CD14-positive monocyte (primary cell): ENCODE data around the gene PCDHB9. TPM values are rescaled to one million over a fixed set of nuclear protein-coding genes. Genes with fewer than 3 reads are reported as not detected.
"Not testable (repeated sequence)": the region's sequence is repeated elsewhere in the genome, so short reads cannot be mapped to it uniquely, and the experiment has no call there.

ENCODE experiments used
- DNase-seq, 3 donors: peaks; one replicate each; pipeline ENCODE4 v3.0.0-alpha.2; 2011 to 2022
- H2AFZ ChIP-seq: 2 replicates; pipeline ENCODE4 v1.6.0; 2012; ENCODE audit warnings: mild to moderate bottlenecking, low read depth, low read length, inconsistent platforms; ENCODE audit not compliant: insufficient read depth, poor library complexity, severe bottlenecking
- H3K27ac ChIP-seq, 2 donors: 1 replicate in 1 of 2; 2 replicates in 1 of 2; pipeline ENCODE4 v1.5.1; 2012 to 2013; ENCODE audit warnings: low read length in 2 of 2, control low read depth in 1 of 2, inconsistent platforms in 1 of 2, low read depth in 1 of 2, mild to moderate bottlenecking in 1 of 2
- H3K27me3 ChIP-seq, 2 donors: one replicate each; pipeline versions ENCODE4 v1.6.0 to v1.6.1; 2011 to 2013; ENCODE audit warnings: low read length in 2 of 2; ENCODE audit not compliant: control insufficient read depth in 2 of 2, insufficient read depth in 2 of 2
- H3K36me3 ChIP-seq, 2 donors: replicated peaks in 1 of 2; 1 replicate in 1 of 2; 2 replicates in 1 of 2; pipeline versions ENCODE4 v1.5.1 to v1.6.1; 2012 to 2013; ENCODE audit warnings: low read length in 2 of 2, control low read depth in 1 of 2, inconsistent platforms in 1 of 2, mild to moderate bottlenecking in 1 of 2; ENCODE audit not compliant: insufficient read depth in 2 of 2, control insufficient read depth in 1 of 2
- H3K4me1 ChIP-seq, 2 donors: 1 replicate in 1 of 2; 2 replicates in 1 of 2; pipeline versions ENCODE4 v1.5.1 to v1.6.1; 2012 to 2013; ENCODE audit warnings: low read length in 2 of 2, control low read depth in 1 of 2, inconsistent platforms in 1 of 2, mild to moderate bottlenecking in 1 of 2, moderate library complexity in 1 of 2; ENCODE audit not compliant: insufficient read depth in 2 of 2, control insufficient read depth in 1 of 2
- H3K4me2 ChIP-seq: replicated peaks from 2 replicates; pipeline ENCODE3; 2012; ENCODE audit warnings: low read length, moderate library complexity, mild to moderate bottlenecking; ENCODE audit not compliant: poor library complexity, severe bottlenecking; ENCODE audit errors: extremely low read depth
- H3K4me3 ChIP-seq, 3 experiments: fragments of 200-600 bp in 1 of 3; sonication (generic) in 1 of 3; replicated peaks in 1 of 3; 1 replicate in 2 of 3; 2 replicates in 1 of 3; pipeline ENCODE4 v1.5.1; 2011 to 2013; ENCODE audit warnings: low read length in 3 of 3, mild to moderate bottlenecking in 3 of 3, control low read depth in 2 of 3, low read depth in 2 of 3, inconsistent platforms in 1 of 3, moderate library complexity in 1 of 3
- H3K79me2 ChIP-seq: 2 replicates; pipeline ENCODE4 v1.6.0; 2012; ENCODE audit warnings: mild to moderate bottlenecking, control low read depth, inconsistent platforms, low read length, moderate library complexity; ENCODE audit not compliant: insufficient read depth
- H3K9ac ChIP-seq: 2 replicates; pipeline ENCODE4 v1.6.0; 2017; ENCODE audit warnings: low read length, mild to moderate bottlenecking; ENCODE audit not compliant: insufficient read depth, poor library complexity, severe bottlenecking
- H3K9me3 ChIP-seq, 2 donors: replicated peaks in 1 of 2; 1 replicate in 1 of 2; 2 replicates in 1 of 2; pipeline versions ENCODE4 v1.5.1 to v1.6.1; 2012 to 2013; ENCODE audit warnings: low read length in 2 of 2, control low read depth in 1 of 2; ENCODE audit not compliant: control insufficient read depth in 1 of 2, insufficient read depth in 1 of 2
- H4K20me1 ChIP-seq: 2 replicates; pipeline ENCODE4 v1.6.0; 2012; ENCODE audit warnings: mild to moderate bottlenecking, low read length, control low read depth, moderate library complexity; ENCODE audit not compliant: insufficient read depth
- H3K27ac Mint-ChIP-seq, 7 donors: one replicate each; pipeline ENCODE4 v1.8.0; 2020; ENCODE audit warnings: mild to moderate bottlenecking in 7 of 7, mixed read lengths in 7 of 7, moderate library complexity in 6 of 7, inconsistent platforms in 2 of 7
- H3K27me3 Mint-ChIP-seq, 3 donors: one replicate each; pipeline ENCODE4 v1.8.0; 2021 to 2022; ENCODE audit warnings: low read depth in 3 of 3, mild to moderate bottlenecking in 3 of 3, mixed read lengths in 3 of 3, moderate library complexity in 3 of 3, inconsistent platforms in 1 of 3
- H3K36me3 Mint-ChIP-seq, 2 donors: one replicate each; pipeline ENCODE4 v1.8.0; 2020; ENCODE audit warnings: mixed read lengths in 2 of 2, inconsistent platforms in 1 of 2, mild to moderate bottlenecking in 1 of 2
- H3K4me1 Mint-ChIP-seq: one replicate; pipeline ENCODE4 v1.8.0; 2020; ENCODE audit warnings: mild to moderate bottlenecking, mixed read lengths
- H3K4me3 Mint-ChIP-seq, 2 donors: one replicate each; pipeline ENCODE4 v1.8.0; 2020; ENCODE audit warnings: mild to moderate bottlenecking in 2 of 2, mixed read lengths in 2 of 2, moderate library complexity in 1 of 2
- H3K9me3 Mint-ChIP-seq, 7 donors: one replicate each; pipeline ENCODE4 v1.8.0; 2020 to 2022; ENCODE audit warnings: mixed read lengths in 7 of 7, mild to moderate bottlenecking in 6 of 7, moderate library complexity in 6 of 7, inconsistent platforms in 2 of 7
- WGBS: methylation state at CpG from one replicate; pipeline ENCODE4 v1.1.5; 2013; ENCODE audit warnings: missing lambda C conversion rate; ENCODE audit not compliant: insufficient coverage; 5-methylcytosine and 5-hydroxymethylcytosine counted together
- intact Hi-C, 2 donors: fragments of 100-400 bp; cut with micrococcal nuclease; formaldehyde crosslinking; loops; one replicate each; pipeline versions ENCODE4 v1.15.0 to v1.15.1; 2023
- polyA plus RNA-seq, 3 donors: library from polyadenylated mRNA; depleted of rRNA in 1 of 3; unstranded in 2 of 3; stranded (reverse) in 1 of 3; fragments of 300-500 nt in 2 of 3; fragments of >200 nt in 1 of 3; fragmentation: Illumina TruSeq in 2 of 3; gene quantifications; 1 replicate in 2 of 3; 2 replicates in 1 of 3; pipeline ENCODE4 v1.2.3, GENCODE V29; 2012 to 2021
- TF ChIP-seq, protein P1 (sequence below): fragments of 200-600 bp; IDR thresholded peaks from one replicate; pipeline ENCODE4 v1.8.0; 2022; ENCODE audit warnings: antibody characterized with exemption, mild to moderate bottlenecking

PCDHB9 gene
- polyA plus RNA-seq, 3 donors, result not detected

DNA sequence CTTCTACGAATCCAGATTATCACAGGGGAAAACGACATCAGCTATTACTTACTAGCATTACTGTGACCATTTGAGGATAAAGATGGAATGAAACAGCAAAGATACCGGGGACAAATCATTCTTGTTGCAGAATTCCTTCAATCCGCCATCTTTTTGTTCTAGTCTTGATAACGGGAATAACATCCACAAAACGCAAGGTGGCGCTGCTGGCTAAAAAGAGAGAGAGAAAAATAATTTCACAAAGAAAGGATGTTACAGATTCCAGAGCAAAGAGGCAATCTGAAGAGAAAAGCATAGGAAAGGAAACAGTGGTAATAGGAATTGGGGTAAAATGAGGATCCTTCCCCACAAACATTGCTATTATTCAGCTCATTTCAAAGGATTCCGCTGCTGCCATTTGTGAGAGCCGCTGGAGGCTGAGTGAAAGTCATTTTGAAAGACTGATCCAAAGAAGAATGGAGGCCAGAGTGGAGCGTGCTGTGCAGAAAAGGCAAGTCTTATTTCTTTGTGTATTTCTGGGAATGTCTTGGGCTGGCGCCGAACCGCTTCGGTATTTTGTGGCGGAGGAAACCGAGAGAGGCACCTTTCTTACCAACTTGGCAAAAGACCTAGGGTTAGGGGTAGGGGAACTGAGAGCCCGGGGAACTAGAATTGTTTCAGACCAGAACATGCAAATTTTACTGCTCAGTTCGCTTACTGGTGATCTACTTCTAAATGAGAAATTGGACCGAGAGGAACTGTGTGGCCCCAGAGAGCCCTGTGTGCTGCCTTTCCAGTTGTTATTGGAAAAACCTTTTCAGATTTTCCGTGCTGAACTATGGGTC lies 14.4 kb upstream of the PCDHB9 start, which contains the start of gene PCDHB7:
TSS of gene PCDHB7 (plus strand) at position 264 of the 824 bp plus-strand sequence. CDS start at position 456, 192 bp downstream.
- H3K4me3 Mint-ChIP-seq, result no peak within 1 kb of the TSS
- H3K79me2 ChIP-seq, result no peaks in the 10 kb centered on the region
- H3K9me3 Mint-ChIP-seq, result peaks cover 20 to 44% (median 33%) of the 10 kb centered on the region in 7 donors
- no peaks in the 10 kb centered on the region for H3K4me1 Mint-ChIP-seq
- H3K9me3 ChIP-seq, result peaks cover 27 to 54% of the 10 kb centered on the region in 2 donors
- no peak within 1 kb of the TSS for H3K27ac ChIP-seq
- TF ChIP-seq, protein P1, sequence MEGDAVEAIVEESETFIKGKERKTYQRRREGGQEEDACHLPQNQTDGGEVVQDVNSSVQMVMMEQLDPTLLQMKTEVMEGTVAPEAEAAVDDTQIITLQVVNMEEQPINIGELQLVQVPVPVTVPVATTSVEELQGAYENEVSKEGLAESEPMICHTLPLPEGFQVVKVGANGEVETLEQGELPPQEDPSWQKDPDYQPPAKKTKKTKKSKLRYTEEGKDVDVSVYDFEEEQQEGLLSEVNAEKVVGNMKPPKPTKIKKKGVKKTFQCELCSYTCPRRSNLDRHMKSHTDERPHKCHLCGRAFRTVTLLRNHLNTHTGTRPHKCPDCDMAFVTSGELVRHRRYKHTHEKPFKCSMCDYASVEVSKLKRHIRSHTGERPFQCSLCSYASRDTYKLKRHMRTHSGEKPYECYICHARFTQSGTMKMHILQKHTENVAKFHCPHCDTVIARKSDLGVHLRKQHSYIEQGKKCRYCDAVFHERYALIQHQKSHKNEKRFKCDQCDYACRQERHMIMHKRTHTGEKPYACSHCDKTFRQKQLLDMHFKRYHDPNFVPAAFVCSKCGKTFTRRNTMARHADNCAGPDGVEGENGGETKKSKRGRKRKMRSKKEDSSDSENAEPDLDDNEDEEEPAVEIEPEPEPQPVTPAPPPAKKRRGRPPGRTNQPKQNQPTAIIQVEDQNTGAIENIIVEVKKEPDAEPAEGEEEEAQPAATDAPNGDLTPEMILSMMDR, result peak; percentile 10
- no peaks in the 10 kb centered on the region for H3K4me1 ChIP-seq
- intact Hi-C loops, result no loop called here
- no peak within 1 kb of the TSS for H3K4me3 ChIP-seq
- H3K27me3 Mint-ChIP-seq, result peaks cover 0 to 16% (median 7%) of the 10 kb centered on the region in 3 donors
- no peaks in the 10 kb centered on the region for H3K36me3 ChIP-seq
- no peak for DNase-seq
- peaks cover 0 to 2% of the 10 kb centered on the region in 2 donors for H3K36me3 Mint-ChIP-seq
- H3K27ac Mint-ChIP-seq, result no peak within 1 kb of the TSS
- no peak within 1 kb of the TSS for H3K9ac ChIP-seq
- 49% methylated on average over 13 of the region's 20 CpGs for WGBS
- no peaks in the 10 kb centered on the region for H4K20me1 ChIP-seq
- no peak within 1 kb of the TSS for H2AFZ ChIP-seq
- H3K4me2 ChIP-seq, result no peak within 1 kb of the TSS
- H3K27me3 ChIP-seq, result peaks cover 5 to 9% of the 10 kb centered on the region in 2 donors

DNA sequence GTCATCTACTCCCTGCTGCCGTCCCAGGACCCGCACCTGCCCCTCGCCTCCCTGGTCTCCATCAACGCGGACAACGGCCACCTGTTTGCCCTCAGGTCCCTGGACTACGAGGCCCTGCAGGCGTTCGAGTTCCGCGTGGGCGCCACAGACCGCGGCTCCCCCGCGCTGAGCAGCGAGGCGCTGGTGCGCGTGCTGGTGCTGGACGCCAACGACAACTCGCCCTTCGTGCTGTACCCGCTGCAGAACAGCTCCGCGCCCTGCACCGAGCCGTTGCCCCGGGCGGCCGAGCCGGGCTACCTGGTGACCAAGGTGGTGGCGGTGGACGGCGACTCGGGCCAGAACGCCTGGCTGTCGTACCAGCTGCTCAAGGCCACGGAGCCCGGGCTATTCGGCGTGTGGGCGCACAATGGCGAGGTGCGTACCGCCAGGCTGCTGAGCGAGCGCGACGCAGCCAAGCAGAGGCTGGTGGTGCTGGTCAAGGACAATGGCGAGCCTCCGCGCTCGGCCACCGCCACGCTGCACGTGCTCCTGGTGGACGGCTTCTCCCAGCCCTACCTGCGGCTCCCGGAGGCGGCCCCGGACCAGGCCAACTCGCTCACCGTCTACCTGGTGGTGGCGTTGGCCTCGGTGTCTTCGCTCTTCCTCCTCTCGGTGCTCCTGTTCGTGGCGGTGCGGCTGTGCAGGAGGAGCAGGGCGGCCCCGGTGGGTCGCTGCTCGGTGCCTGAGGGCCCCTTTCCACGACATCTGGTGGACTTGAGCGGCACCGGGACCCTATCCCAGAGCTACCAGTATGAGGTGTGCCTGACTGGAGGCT lies 12.5 kb upstream of the PCDHB9 start:
- H3K27me3 ChIP-seq, H3K36me3 Mint-ChIP-seq, H3K79me2 ChIP-seq, H3K36me3 ChIP-seq, H3K4me2 ChIP-seq, H3K4me3 ChIP-seq, DNase-seq, H3K4me1 Mint-ChIP-seq, H3K27ac ChIP-seq, H3K9ac ChIP-seq, H3K4me1 ChIP-seq, H4K20me1 ChIP-seq, intact Hi-C loops, H3K27ac Mint-ChIP-seq, H2AFZ ChIP-seq: not testable (repeated sequence)
- H3K4me3 Mint-ChIP-seq, result peak overlapping the region in 1 of 2 donors; percentile 6
- peaks cover 0 to 16% (median 7%) of the 10 kb centered on the region in 3 donors for H3K27me3 Mint-ChIP-seq
- 39% methylated on average over 56 of the region's 79 CpGs for WGBS
- H3K9me3 ChIP-seq, result peaks cover 39 to 66% of the 10 kb centered on the region in 2 donors
- peaks cover 20 to 32% (median 29%) of the 10 kb centered on the region in 7 donors for H3K9me3 Mint-ChIP-seq
